HEK293 (cell line): ENCODE data around the gene RDM1.

Source experiments
- CTCF ChIA-PET: fragments of 350-600 bp; formaldehyde crosslinking; extraction: SDS; loops from one replicate; lab custom pipeline; 2021; ENCODE audit warnings: antibody characterized with exemption; lab: Yijun Ruan, JAX
- POLR2A ChIA-PET: fragments of 300-600 bp; formaldehyde crosslinking; extraction: SDS; loops from one replicate; lab custom pipeline; 2020; ENCODE audit warnings: antibody characterized with exemption, inconsistent platforms; lab: Yijun Ruan, JAX
- H3K27ac ChIP-seq: fragments of 200-500 bp; sonication (Bioruptor generic); 2 replicates; pipeline ENCODE4 v1.5.1; 2014; ENCODE audit warnings: low read depth, low read length, control low read depth, inconsistent platforms; ENCODE audit errors: extremely low read depth
- H3K36me3 ChIP-seq, 2 experiments: fragments of 200-500 bp in 1 of 2; sonication (Bioruptor generic) in 1 of 2; 1 replicate in 1 of 2; 2 replicates in 1 of 2; pipeline ENCODE4 v1.5.1; 2014 to 2017; ENCODE audit warnings: inconsistent platforms in 2 of 2, low read length in 2 of 2; ENCODE audit not compliant: control insufficient read depth in 2 of 2, insufficient read depth in 1 of 2
- H3K4me1 ChIP-seq: fragments of 200-500 bp; sonication (Bioruptor generic); 2 replicates; pipeline ENCODE4 v1.5.1; 2014; ENCODE audit warnings: mild to moderate bottlenecking, low read length, inconsistent platforms; ENCODE audit not compliant: control insufficient read depth, insufficient read depth
- H3K4me3 ChIP-seq: 2 replicates; pipeline ENCODE4 v1.5.1; 2011; ENCODE audit warnings: low read depth, mild to moderate bottlenecking, control low read depth, low read length, moderate library complexity
- H3K9me3 ChIP-seq: fragments of 200-500 bp; sonication (Bioruptor generic); 2 replicates; pipeline ENCODE4 v1.5.1; 2014; ENCODE audit warnings: low read depth, low read length, inconsistent platforms; ENCODE audit not compliant: control insufficient read depth, insufficient read depth
- MYNN ChIP-seq: fragments of 450-650 bp; formaldehyde crosslinking; IDR thresholded peaks from 2 replicates; pipeline ENCODE4 v1.5.1; 2016; ENCODE audit warnings: missing biosample characterization, missing genetic modification characterization, borderline replicate concordance
- MZF1 ChIP-seq: fragments of 450-650 bp; formaldehyde crosslinking; IDR thresholded peaks from 2 replicates; pipeline ENCODE4 v1.5.1; 2017; ENCODE audit warnings: missing biosample characterization, missing genetic modification characterization, borderline replicate concordance
- TRIM28 ChIP-seq: IDR thresholded peaks from 2 replicates; pipeline ENCODE4 v1.6.1; 2011; ENCODE audit warnings: low read length, control low read depth, borderline replicate concordance
- ZNF266 ChIP-seq: fragments of 450-650 bp; formaldehyde crosslinking; IDR thresholded peaks from 2 replicates; pipeline ENCODE4 v1.5.1; 2016; ENCODE audit warnings: missing biosample characterization, missing genetic modification characterization, low read depth
- ZNF354C ChIP-seq: fragments of 450-650 bp; formaldehyde crosslinking; IDR thresholded peaks from 2 replicates; pipeline ENCODE4 v1.5.1; 2016; ENCODE audit warnings: missing biosample characterization, missing genetic modification characterization, low read depth, borderline replicate concordance
- ZNF404 ChIP-seq: fragments of 450-650 bp; formaldehyde crosslinking; IDR thresholded peaks from 2 replicates; pipeline ENCODE4 v1.5.1; 2017; ENCODE audit warnings: missing biosample characterization, missing genetic modification characterization
- ZNF600 ChIP-seq: fragments of 450-650 bp; formaldehyde crosslinking; IDR thresholded peaks from 2 replicates; pipeline ENCODE4 v1.5.1; 2016; ENCODE audit warnings: missing biosample characterization, missing genetic modification characterization
- ZNF670 ChIP-seq: fragments of 450-650 bp; formaldehyde crosslinking; IDR thresholded peaks from 2 replicates; pipeline ENCODE4 v1.5.1; 2016; ENCODE audit warnings: missing biosample characterization, missing genetic modification characterization, low read depth
- ZNF791 ChIP-seq: fragments of 450-650 bp; formaldehyde crosslinking; IDR thresholded peaks from 2 replicates; pipeline ENCODE4 v1.5.1; 2016; ENCODE audit warnings: missing biosample characterization, missing genetic modification characterization
- TF ChIP-seq, protein P1 (sequence below): fragments of 450-650 bp; formaldehyde crosslinking; IDR thresholded peaks from 2 replicates; pipeline ENCODE4 v1.5.1; 2016; ENCODE audit warnings: missing biosample characterization, missing genetic modification characterization
- TF ChIP-seq, protein P2 (sequence below): fragments of 450-650 bp; formaldehyde crosslinking; IDR thresholded peaks from 2 replicates; pipeline ENCODE4 v1.5.1; 2016; ENCODE audit warnings: missing biosample characterization, missing genetic modification characterization
- TF ChIP-seq, protein P3 (sequence below): fragments of 450-650 bp; formaldehyde crosslinking; IDR thresholded peaks from 2 replicates; pipeline ENCODE4 v1.5.1; 2017; ENCODE audit warnings: missing biosample characterization, mild to moderate bottlenecking, missing genetic modification characterization, moderate library complexity
- TF ChIP-seq, protein P4 (sequence below): fragments of 450-650 bp; formaldehyde crosslinking; IDR thresholded peaks from 2 replicates; pipeline ENCODE4 v1.5.1; 2016; ENCODE audit warnings: missing biosample characterization, missing genetic modification characterization

The RDM1 gene

DNA sequence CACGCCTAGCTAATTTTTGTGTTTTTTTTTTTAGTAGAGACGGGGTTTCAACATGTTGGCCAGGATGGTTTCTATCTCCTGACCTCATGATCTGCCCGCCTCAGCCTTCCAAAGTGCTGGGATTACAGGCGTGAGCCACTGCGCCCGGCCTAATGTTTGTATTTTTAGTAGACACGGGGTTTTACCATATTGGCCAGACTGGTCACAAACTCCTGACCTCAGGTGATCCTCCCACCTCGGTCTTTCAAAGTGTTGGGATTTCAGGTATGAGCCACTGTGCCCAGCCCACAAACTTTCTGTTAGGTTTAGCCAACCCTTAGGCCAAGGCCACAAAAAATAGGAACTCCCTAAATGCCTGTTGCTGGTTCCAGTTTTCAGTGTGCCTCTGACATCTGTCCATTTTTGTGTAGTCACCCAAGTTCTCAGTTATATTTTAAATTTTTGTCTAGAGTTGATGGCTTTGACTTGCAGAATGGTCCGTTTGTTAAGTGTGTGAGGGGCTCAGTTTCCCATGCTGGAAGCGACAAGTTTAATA, 38.0 kb upstream of the RDM1 start:
- ChIA-PET CTCF (interaction anchor here (0.6 to 13.6 kb wide), 29 partner anchors 9 to 1301 kb away, joined by 3 to 330 read pairs (median 5); partner anchors contain the start of genes CCL14 and CCL16), POLR2A (interaction anchor here (1.1 kb wide), 1 partner anchor 159 kb away, joined by 4 read pairs; the partner anchor contains the start of gene TAF15)
- Histone ChIP-seq H3K9me3 (no peaks in the 10 kb centered on the region), H3K27ac (no peak overlapping the region), H3K4me3 (no peak overlapping the region), H3K4me1 (no peaks in the 10 kb centered on the region), H3K36me3 (no peaks in the 10 kb centered on the region)
- no peak for TF ChIP-seq ZNF354C (tag by site-specific recombination)

DNA sequence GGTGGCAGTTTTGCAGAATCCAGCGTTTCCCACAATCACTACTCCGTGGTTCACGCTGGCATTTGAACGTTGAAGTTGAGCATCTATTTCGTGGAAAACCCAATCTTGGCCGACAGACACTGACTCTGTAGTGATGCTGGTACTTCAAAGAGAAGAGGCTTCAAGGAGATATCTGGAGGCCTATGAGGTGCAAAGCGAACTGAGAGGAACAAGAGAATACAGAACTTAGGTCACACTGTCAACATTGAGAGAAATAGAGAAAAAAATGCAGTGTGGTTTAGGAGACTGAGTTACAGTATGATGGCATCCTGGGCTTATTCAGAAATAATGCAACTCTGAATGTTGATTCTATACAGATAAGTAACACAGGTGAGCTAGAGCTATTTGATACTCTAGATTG, 34.7 kb upstream of the RDM1 start:
- Histone ChIP-seq H3K9me3 (no peaks in the 10 kb centered on the region), H3K36me3 (no peaks in the 10 kb centered on the region; a peak in 1 of 3 replicates), H3K27ac (no peak overlapping the region), H3K4me3 (no peak overlapping the region)
- CTCF ChIA-PET, result interaction anchor here (1.8 to 13.6 kb wide), 3 partner anchors 11 to 518 kb away, joined by 8 to 330 read pairs (median 12); no protein-coding TSS in a partner anchor
- TF ChIP-seq MZF1 (tag by site-specific recombination) (no peak), ZNF266 (tag by site-specific recombination) (no peak)
- TF ChIP-seq, all 188 proteins: peak for 0
- POLR2A ChIA-PET, result no interaction called here
- no peaks in the 10 kb centered on the region for H3K4me1 ChIP-seq

DNA sequence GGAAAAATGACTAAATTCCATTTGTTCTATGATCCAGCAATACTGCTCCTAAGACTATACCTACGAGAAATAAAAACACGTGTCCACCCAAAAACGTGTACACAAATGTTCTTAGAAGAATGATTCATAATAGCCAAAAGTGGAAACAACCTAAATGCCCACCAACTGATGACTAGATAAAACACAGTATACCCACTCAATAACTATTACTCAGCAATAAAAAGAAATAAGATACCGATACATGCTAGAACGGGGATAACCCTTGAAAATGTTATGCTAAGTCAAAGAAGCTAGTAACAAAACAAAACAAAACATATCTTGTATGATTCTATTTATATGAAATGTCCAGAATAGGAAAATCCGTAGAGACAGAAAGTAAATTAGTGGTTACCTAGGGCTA, 33.1 kb upstream of the RDM1 start:
- Histone ChIP-seq H3K9me3 (no peaks in the 10 kb centered on the region), H3K27ac (no peak overlapping the region), H3K36me3 (no peaks in the 10 kb centered on the region; a peak in 1 of 3 replicates), H3K4me1 (no peaks in the 10 kb centered on the region), H3K4me3 (no peak overlapping the region)
- TF ChIP-seq ZNF404 (tag by site-specific recombination) (no peak), ZNF670 (tag by site-specific recombination) (no peak), ZNF600 (no peak), TRIM28 (no peak), MYNN (tag by site-specific recombination) (no peak), ZNF791 (tag by site-specific recombination) (no peak)
- TF ChIP-seq, protein P1, sequence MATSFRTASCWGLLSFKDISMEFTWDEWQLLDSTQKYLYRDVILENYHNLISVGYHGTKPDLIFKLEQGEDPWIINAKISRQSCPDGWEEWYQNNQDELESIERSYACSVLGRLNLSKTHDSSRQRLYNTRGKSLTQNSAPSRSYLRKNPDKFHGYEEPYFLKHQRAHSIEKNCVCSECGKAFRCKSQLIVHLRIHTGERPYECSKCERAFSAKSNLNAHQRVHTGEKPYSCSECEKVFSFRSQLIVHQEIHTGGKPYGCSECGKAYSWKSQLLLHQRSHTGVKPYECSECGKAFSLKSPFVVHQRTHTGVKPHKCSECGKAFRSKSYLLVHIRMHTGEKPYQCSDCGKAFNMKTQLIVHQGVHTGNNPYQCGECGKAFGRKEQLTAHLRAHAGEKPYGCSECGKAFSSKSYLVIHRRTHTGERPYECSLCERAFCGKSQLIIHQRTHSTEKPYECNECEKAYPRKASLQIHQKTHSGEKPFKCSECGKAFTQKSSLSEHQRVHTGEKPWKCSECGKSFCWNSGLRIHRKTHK, result no peak
- TF ChIP-seq, protein P2, sequence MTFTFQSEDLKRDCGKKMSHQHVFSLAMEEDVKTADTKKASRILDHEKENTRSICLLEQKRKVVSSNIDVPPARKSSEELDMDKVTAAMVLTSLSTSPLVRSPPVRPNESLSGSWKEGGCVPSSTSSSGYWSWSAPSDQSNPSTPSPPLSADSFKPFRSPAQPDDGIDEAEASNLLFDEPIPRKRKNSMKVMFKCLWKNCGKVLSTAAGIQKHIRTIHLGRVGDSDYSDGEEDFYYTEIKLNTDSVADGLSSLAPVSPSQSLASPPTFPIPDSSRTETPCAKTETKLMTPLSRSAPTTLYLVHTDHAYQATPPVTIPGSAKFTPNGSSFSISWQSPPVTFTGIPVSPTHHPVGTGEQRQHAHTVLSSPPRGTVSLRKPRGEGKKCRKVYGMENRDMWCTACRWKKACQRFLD, result no peak
- TF ChIP-seq, protein P3, sequence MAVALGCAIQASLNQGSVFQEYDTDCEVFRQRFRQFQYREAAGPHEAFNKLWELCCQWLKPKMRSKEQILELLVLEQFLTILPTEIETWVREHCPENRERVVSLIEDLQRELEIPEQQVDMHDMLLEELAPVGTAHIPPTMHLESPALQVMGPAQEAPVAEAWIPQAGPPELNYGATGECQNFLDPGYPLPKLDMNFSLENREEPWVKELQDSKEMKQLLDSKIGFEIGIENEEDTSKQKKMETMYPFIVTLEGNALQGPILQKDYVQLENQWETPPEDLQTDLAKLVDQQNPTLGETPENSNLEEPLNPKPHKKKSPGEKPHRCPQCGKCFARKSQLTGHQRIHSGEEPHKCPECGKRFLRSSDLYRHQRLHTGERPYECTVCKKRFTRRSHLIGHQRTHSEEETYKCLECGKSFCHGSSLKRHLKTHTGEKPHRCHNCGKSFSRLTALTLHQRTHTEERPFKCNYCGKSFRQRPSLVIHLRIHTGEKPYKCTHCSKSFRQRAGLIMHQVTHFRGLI (tag by site-specific recombination), result no peak
- TF ChIP-seq, protein P4, sequence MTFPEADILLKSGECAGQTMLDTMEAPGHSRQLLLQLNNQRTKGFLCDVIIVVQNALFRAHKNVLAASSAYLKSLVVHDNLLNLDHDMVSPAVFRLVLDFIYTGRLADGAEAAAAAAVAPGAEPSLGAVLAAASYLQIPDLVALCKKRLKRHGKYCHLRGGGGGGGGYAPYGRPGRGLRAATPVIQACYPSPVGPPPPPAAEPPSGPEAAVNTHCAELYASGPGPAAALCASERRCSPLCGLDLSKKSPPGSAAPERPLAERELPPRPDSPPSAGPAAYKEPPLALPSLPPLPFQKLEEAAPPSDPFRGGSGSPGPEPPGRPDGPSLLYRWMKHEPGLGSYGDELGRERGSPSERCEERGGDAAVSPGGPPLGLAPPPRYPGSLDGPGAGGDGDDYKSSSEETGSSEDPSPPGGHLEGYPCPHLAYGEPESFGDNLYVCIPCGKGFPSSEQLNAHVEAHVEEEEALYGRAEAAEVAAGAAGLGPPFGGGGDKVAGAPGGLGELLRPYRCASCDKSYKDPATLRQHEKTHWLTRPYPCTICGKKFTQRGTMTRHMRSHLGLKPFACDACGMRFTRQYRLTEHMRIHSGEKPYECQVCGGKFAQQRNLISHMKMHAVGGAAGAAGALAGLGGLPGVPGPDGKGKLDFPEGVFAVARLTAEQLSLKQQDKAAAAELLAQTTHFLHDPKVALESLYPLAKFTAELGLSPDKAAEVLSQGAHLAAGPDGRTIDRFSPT (tag by site-specific recombination), result no peak
- ChIA-PET POLR2A (no interaction called here), CTCF (interaction anchor here (0.6 to 13.6 kb wide), 5 partner anchors 12 to 185 kb away, joined by 3 to 330 read pairs (median 3); no protein-coding TSS in a partner anchor)
